NCI-H510A (cell line): ENCODE data around the gene LEMD2.
A peak's percentile ranks its signal among the peaks of the same experiment; 100 is the strongest.

Experiments used
- DNase-seq: peaks from one replicate; lab custom pipeline; 2025; lab: John Stamatoyannopoulos, UW

LEMD2 gene

GRCh38 chr6:33774774-33775173, 14.2 kb downstream of the LEMD2 start:
- DNase-seq: no peak

DNA sequence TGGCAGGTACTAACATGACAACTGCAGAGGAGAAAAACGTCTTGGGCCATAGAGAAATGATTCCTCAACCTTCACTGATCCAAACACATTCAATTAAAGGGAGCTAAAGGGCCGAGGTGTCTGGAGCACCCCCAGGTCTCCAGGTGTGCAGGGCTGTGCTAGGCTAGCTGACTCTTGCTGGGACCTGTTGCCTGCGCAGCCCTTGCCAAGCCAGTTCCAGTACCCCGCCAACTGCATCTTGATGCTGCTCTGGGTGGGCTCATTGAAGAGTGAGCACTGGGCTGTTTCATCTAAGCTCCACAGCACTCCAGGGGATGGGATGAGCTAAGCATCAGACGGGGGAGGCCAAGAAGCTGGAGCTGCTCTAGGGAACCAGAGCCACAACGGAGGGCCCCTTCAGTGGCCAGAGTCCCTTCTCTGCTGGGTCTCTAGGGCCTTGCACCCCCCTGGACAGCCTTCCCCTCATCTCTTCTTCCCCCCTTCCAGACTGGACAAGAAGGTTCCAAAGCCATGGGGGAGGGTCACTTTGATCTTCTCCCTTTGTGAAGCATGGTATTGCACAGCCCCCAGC, 15.9 kb downstream of the LEMD2 start:
- DNase-seq: no peak

DNA sequence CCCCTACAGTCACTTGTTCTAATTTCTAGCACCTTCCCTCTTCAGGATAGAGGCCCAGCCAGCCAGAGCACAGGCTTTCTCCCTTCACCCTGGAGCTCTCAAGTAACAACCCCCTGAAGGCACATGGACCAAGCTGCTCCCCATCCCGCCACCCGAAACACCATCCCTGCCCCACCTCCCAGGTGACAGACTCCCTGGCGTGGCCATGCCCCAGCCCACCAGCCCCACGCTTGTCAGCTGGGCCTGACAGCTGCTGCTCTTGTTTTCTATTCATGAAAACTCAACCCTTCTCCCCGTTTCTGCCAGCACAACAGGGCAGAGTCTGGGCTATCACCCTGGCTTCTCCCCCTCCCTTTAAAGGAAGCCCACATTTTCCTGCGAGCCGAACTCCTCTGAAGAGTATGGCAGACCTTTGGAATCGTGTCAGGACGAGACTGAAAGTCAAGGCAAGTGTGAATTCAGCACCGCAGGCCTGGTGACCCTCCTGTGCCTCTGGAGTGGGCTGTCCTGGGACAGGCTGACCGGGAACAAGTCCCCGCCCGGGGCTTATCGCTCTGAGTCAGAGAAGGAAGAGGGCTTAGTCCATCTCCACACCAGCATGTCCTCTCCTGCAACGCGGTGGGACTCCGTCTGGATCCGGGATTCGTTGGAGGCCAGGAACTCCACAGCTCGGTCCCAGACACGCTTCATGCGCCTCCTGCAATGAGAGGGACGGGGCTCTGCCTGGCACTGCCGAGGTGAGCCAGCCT, 16.7 kb downstream of the LEMD2 start:
- DNase-seq: no peak

GRCh38 chr6:33771146-33772081, 17.5 kb downstream of the LEMD2 start:
- DNase-seq: peak; percentile 96

DNA sequence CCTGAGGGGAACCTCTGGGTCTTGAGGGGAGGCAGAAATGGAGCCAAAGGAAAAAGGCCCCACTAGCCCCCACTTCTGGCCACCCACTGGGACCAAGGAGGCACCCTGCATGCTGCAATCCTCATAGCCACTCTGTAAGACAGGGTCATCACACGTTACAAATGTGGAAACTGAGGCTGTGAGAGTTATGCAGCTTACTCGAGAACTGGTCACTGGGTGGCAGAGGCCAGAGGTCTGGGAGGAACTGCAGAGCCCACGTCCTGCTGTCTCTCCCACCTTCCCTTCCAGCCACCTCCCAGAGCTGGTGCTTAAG, 18.1 kb downstream of the LEMD2 start:
- DNase-seq: no peak

DNA sequence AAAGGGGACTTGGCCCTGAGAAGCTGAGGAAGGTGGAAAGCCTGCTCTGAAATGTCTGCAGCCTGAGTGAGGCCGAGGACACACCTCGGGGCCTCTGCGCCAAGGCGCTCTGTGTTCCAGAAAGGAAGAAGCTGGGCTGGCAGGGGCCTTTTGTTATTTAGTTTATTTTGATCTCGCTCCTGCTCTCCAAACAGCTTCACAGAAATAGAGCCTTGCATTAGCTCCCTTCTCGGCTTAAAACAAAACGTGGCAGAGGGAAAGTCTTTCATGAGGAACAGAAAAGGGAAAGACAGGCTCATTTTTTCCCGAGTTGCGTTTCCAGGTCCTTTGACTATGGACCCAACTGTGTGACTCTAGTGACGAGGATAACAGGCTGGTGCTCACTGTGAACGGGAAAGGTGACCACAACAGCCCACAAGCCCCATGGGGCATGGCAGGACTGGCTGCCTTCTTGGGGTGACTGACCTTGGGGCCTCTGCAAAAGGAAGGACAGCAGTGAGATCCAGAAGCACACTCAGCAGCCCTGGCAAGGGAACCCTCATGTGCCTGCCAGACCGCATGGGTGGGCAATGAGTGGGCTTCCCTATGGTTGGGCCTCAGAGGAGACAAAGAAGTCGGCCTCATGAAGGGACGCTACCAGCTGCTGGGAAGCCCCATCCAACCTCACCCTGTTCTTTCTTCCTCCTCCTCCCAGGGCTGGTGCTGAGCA, 18.7 kb downstream of the LEMD2 start:
- no peak for DNase-seq

- DNase-seq: no peak
Measured at GRCh38 chr6:33769248-33769821, 19.6 kb downstream of the LEMD2 start.

- DNase-seq: no peak
Measured at GRCh38 chr6:33768644-33769120, 20.2 kb downstream of the LEMD2 start.

DNA sequence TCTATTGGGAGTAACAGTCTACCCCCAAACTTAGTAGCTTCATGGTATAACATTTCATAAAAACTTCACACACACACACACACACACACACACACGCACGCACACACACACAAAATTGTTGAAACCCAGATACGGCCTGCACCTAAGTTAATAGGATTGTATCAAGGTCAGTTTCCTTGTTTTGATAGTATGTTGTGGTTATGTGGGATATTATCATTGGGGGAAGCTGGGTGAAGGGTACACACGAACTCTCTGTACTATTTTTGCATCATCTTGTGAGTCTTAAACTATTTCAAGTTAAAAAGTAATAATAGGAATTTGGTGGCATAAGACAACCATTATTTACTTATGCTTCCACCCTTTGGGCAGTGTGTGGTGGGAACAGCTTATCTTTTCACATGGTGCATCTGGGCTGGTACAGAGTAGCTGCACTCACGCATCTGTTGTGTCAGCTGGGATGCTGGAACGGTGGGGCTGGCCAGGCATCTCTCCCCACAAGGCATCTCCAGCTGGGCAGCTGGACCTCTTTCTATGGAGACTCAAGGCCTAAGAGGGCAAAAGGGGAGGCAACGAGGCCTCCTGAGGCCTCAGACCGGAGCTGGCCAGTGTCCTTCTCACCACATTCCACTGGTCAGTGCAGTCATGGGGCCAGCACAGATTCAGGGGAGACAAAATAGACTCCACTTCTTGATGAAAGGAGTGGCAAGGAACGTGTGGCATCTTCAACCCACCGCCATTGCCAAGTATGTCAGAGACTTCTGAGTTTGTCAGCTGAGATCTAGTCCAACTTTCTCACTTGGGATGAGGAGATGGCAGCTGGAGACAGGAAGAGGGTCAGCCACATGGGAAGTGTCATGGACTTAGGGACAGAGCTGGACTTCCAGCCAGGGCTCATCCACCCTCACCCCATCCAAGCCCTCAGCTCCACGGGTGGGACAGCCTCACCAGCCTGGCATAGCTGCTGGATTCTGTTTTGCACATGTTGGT, 21.7 kb downstream of the LEMD2 start:
- no peak for DNase-seq

- no peak for DNase-seq
Measured at GRCh38 chr6:33765368-33765767, 23.6 kb downstream of the LEMD2 start.

GRCh38 chr6:33764036-33764435, 24.9 kb downstream of the LEMD2 start:
- no peak for DNase-seq

DNA sequence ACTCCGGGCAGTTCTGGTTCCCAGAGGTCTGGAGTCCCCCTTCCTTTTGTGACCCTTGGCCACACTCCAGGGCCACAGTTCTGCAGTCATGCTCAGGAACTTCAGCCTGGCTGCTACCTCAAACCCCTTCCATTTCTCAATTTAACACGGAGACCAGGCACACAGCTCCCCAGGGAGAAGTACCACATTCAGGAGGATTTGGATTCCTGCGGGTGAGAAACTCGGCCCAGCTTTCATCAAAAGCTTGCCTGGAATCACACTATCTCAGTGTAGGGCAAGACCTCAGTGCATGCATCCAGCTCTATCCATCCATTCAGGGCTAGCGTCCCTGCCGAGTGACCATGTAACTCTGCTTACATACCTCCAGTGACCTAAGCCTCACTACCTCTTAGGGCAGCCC, 25.4 kb downstream of the LEMD2 start:
- no peak for DNase-seq

GRCh38 chr6:33762713-33763112, 26.2 kb downstream of the LEMD2 start:
- no peak for DNase-seq

- peak; percentile 57 for DNase-seq
Measured at GRCh38 chr6:33761922-33762629, 26.9 kb downstream of the LEMD2 start.

GRCh38 chr6:33761581-33761921, 27.4 kb downstream of the LEMD2 start:
- no peak for DNase-seq

GRCh38 chr6:33759887-33760629, 28.9 kb downstream of the LEMD2 start:
- peak; percentile 75 for DNase-seq

DNA sequence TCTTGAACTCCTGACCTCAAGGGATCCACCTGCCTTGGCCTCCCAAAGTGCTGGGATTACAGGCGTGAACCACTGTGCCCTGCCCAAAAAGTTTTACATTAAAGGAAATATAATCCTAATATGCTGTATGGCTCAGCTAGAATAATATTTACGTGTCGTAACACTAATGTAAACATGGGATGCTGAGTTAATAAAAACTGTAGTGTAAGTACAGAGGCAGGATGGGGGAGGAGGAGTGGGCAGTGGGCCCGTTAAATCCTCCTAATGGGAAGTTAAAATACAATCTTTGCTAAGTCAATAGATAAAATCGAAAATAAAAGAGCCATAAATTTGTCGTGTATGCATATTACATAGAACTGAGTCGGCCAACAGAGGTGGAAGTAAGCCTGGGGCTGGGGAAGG, 30.1 kb downstream of the LEMD2 start:
- DNase-seq: no peak

DNA sequence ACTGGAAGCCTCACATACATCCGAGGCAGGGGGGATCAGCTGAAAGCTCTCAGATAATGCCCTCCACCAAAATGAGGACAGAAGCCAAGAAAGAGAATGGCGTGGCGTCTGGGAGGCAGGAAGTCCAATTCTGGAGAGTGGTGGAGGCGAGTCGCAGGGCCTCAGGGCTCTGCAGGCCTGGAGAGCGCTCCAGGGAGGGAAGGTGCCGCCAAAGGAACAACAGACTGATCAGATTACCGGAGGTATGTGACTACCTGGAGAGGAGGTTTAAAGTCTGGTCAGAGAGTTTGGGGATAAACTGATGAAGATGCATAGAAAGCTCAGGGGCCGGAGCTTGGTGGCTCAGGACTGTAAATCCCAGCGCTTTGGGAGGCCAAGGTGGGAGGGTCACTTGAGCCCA, 31.0 kb downstream of the LEMD2 start:
- DNase-seq: peak; percentile 36

DNA sequence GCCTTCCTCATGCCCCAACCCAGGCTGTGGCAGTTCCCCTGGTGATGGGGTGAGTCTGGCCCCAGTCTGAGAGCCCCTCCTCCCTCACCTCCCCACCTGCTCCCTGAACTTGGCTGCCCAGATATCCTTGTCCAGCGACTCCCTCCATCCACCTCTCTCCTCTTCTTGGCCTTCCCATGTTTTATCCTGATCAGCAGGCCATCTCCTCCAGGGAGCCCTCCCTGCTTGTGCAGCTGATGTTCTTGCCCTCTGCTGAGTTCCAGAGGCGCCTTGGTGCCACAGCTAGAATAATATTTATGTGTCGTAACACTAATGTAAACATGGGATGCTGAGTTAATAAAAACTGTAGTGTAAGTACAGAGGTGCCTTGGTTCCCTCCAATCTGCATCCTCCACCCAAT, 31.8 kb downstream of the LEMD2 start:
- DNase-seq: no peak
